Stimulated activated memory B cell treated with anti-CD40 and anti-IgM and Interleukin-4, amounts not matched to agents 10 μg/mL and 1 μg/mL and 100 μg/mL, for 72 hours (primary cell): ENCODE data around the gene ART5.

Experiments
- ATAC-seq: fragments of 150-1000 bp; cut with Tn5 transposase; 2 replicates; pipeline ENCODE4 v1.10.0; 2021
- H3K27ac Mint-ChIP-seq: one replicate; pipeline ENCODE4 v1.8.0; 2022; ENCODE audit warnings: mild to moderate bottlenecking, mixed read lengths
- H3K27me3 Mint-ChIP-seq: one replicate; pipeline ENCODE4 v1.8.0; 2022; ENCODE audit warnings: mixed read lengths
- H3K36me3 Mint-ChIP-seq: one replicate; pipeline ENCODE4 v1.8.0; 2022; ENCODE audit warnings: mixed read lengths
- H3K4me1 Mint-ChIP-seq: one replicate; pipeline ENCODE4 v1.8.0; 2022; ENCODE audit warnings: mixed read lengths
- H3K4me3 Mint-ChIP-seq: one replicate; pipeline ENCODE4 v1.8.0; 2022; ENCODE audit warnings: mild to moderate bottlenecking, moderate library complexity, mixed read lengths
- H3K9me3 Mint-ChIP-seq: one replicate; pipeline ENCODE4 v1.8.0; 2022; ENCODE audit warnings: mixed read lengths

ART5 gene, protein sequence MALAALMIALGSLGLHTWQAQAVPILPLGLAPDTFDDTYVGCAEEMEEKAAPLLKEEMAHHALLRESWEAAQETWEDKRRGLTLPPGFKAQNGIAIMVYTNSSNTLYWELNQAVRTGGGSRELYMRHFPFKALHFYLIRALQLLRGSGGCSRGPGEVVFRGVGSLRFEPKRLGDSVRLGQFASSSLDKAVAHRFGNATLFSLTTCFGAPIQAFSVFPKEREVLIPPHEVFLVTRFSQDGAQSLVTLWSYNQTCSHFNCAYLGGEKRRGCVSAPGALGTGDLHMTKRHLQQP

DNA sequence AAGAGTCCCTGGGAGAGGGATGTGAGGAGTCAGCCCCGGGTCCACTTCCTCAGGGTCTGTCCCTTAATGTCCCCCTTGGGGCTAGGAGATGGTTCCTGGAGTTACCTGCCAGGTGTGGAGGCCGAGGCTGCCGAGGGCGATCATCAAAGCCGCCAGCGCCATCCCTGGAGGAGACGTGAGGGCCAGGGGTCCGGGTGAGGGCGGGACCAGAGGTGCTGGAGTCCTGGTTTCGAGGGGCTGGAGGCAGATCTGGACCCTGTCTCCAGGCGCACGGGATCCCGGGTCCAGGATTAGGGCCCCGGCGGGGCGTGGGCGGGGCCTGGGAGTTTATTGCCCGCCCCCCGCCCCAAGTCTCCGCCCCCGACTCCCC, at the start of gene ART5:
ART5 (minus strand) TSS at position 292 of the 370 bp plus-strand sequence; CDS start at position 162, 130 bp downstream.
- no peak for ATAC-seq
- Mint-ChIP-seq H3K4me1 (peaks cover 7% of the 10 kb centered on the region), H3K4me3 (peak within 1 kb of the TSS; percentile 64), H3K9me3 (peaks cover 2% of the 10 kb centered on the region), H3K36me3 (no peaks in the 10 kb centered on the region), H3K27ac (peak within 1 kb of the TSS; percentile 45), H3K27me3 (peaks cover 90% of the 10 kb centered on the region)

DNA sequence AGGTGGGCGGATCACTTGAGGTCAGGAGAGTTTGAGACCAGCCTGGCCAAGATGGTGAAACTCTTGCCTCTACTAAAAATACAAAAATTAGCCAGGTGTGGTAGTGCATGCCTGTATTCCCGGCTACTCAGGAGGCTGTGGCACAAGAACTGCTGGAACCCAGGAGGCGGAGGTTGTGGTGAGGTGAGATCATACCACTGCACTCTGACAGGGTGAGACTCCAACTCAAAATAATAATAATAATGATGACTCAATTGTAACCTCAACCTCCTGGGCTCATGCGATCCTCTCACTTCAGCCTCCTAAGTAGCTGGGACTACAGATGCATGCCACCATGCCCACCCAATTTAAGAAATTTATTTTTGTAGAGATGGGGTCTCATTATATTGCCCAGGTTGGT, 45.0 kb upstream of the ART5 start:
- Mint-ChIP-seq H3K36me3 (peaks cover 51% of the 10 kb centered on the region), H3K4me1 (no peaks in the 10 kb centered on the region), H3K27ac (no peak overlapping the region), H3K27me3 (no peaks in the 10 kb centered on the region), H3K4me3 (no peak overlapping the region), H3K9me3 (no peaks in the 10 kb centered on the region)
- ATAC-seq = no peak

DNA sequence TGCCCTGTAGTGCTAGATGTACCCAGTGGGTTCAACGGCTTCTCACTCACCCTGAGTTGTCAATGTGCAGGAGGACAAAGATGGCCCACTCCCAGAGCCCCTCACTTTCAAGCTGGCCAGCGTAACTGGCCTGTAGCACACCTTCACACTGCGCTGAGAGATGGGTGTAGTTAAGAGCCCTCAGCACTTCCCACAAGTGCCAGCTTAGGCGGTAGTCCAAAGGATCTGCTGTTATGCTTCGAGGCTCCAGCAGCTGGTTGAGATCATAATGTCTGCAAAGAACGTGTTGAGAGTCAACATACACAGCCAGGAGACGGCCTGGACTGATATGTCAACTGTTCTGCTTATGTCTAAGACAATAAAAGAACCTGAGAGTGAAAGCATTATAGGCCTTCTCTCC, 44.1 kb upstream of the ART5 start:
- H3K9me3 Mint-ChIP-seq = no peaks in the 10 kb centered on the region
- no peak overlapping the region for H3K4me3 Mint-ChIP-seq
- no peak overlapping the region for H3K27ac Mint-ChIP-seq
- peaks cover 55% of the 10 kb centered on the region for H3K36me3 Mint-ChIP-seq
- no peaks in the 10 kb centered on the region for H3K27me3 Mint-ChIP-seq
- ATAC-seq = no peak
- H3K4me1 Mint-ChIP-seq = no peaks in the 10 kb centered on the region

DNA sequence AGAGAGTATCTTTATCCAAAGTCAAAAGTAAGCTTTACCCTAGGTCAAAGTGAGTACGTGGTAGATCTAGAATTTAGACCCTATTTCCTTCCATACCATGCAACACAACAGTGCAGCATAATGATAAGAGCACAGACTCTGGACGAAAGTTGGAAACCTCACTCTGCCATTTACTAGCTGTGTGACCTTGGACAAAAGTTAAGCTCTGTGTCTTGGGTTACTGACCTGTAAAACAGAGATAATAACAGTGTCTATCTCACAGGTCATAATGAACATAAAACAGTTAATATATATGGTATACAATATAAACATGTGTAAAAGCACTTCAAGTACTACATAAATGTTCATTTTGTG, 43.0 kb upstream of the ART5 start:
- H3K4me3 Mint-ChIP-seq = no peak overlapping the region
- no peaks in the 10 kb centered on the region for H3K9me3 Mint-ChIP-seq
- H3K27me3 Mint-ChIP-seq = no peaks in the 10 kb centered on the region
- H3K27ac Mint-ChIP-seq = no peak overlapping the region
- no peak for ATAC-seq
- peaks cover 63% of the 10 kb centered on the region for H3K36me3 Mint-ChIP-seq
- no peaks in the 10 kb centered on the region for H3K4me1 Mint-ChIP-seq

DNA sequence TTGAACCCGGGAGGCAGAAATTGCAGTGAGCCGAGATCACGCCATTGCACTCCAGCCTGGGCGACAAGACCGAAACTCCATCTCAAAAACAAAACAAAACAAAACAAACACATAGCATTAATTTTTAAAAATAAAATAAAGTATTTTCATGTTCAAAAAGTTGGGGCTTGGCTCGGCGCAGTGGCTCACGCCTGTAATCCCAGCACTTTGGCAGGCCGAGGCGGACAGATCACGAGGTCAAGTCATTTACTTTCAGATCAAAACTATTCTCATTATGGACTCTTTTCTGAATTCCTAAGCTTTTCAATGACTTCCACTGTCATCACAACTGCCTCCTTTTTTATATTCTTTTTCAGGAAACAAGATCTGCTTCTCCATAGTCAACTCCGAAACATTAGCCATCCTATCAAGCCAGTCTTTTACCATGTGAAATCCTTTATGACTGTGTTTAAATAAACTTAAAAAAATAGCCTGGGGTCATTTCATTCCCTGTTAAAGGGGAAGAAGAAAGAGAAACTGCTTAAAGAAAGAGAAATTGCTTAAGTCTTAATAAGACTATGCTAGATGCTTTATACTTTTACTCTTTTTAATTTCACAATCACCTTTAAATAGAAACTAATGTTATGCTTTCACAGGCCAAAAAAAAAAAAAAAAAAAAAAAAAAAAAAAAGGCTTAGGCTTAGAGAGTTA, 42.5 kb upstream of the ART5 start:
- no peak overlapping the region for H3K27ac Mint-ChIP-seq
- H3K4me3 Mint-ChIP-seq = no peak overlapping the region
- H3K36me3 Mint-ChIP-seq = peaks cover 69% of the 10 kb centered on the region
- H3K27me3 Mint-ChIP-seq = no peaks in the 10 kb centered on the region
- no peak for ATAC-seq
- no peaks in the 10 kb centered on the region for H3K9me3 Mint-ChIP-seq
- no peaks in the 10 kb centered on the region for H3K4me1 Mint-ChIP-seq

DNA sequence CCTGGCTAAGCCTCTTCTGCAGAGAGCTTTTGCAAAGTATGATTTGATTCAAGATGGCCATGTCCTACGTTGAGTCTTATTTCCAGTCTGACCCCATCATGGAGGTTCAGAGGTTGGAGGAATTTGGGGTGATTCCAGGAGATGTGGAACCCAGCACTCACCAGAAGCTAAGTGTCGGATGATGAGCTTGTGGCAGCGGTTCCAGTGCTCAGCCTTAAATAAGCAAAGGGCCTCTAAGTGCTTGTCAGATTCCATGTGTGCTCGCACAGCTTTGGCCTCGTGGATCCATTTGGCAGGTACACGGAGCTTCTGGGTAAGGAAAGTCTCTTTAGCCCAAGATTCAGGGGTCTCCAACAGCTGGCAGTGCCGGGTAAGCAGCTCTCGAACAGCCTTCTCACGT, 41.2 kb upstream of the ART5 start:
- Mint-ChIP-seq H3K4me1 (no peaks in the 10 kb centered on the region), H3K9me3 (no peaks in the 10 kb centered on the region), H3K36me3 (peaks cover 74% of the 10 kb centered on the region), H3K27me3 (no peaks in the 10 kb centered on the region), H3K4me3 (no peak overlapping the region), H3K27ac (no peak overlapping the region)
- no peak for ATAC-seq

DNA sequence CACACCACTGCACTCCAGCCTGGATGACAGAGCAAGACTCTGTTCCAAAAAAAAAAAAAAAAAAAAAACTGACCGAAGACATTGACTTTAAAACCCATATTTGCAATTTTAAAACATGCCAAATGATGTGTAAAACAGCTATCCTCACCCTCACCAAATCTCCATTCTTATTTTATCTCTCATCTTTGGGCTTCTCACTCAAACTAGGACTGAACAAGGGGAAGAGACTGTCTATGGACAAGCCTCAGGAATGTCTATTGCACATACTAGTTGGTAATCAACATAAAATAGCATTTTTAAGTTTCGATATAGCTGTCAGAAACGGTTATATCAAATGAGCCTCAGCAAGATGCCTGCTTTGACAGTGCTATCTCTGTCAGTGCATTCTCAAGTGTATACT, 37.3 kb upstream of the ART5 start:
- Mint-ChIP-seq H3K27me3 (no peaks in the 10 kb centered on the region), H3K27ac (no peak overlapping the region), H3K36me3 (peaks cover 79% of the 10 kb centered on the region), H3K4me1 (no peaks in the 10 kb centered on the region), H3K9me3 (no peaks in the 10 kb centered on the region), H3K4me3 (no peak overlapping the region)
- ATAC-seq = no peak

DNA sequence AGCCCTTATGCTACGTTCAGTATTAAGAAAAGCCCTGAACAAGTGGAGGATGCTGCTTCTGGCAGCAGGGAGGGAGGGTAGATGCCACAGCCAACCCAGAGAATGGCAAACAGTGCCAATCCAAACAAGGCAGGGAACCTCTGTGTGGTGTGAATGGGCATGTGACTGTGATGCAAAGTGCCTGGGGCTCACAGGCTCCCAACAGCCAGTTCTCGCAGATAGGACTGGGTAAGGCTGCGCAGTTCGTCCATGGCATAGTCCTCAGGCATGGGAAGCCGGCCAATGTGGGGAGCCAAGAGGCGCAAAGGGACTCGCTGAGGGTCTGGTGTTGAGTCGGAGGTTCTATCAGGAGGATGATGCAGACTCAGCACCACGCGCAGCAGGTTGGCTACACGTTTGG, 34.2 kb upstream of the ART5 start:
- Mint-ChIP-seq H3K27me3 (no peaks in the 10 kb centered on the region), H3K9me3 (no peaks in the 10 kb centered on the region), H3K4me1 (no peaks in the 10 kb centered on the region), H3K36me3 (peaks cover 78% of the 10 kb centered on the region), H3K27ac (no peak overlapping the region), H3K4me3 (no peak overlapping the region)
- no peak for ATAC-seq

DNA sequence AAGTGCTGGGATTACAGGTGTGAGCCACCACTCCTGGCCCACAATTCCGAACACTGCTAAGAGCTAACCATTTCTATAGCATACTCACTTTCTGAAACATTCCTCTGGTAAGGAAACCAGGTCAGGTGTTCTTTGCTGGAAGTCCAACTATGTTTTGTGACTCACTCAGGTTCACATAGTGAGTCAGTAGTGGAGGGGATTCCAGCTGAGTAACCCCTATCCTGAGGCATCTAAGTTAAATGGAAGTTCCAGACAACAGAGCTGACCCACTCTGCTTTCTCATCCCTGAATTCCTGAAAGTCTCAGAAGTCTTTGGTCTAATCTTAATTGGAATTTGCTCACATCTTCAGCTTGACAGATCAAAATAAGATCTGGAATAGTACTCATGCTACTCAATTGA, 32.4 kb upstream of the ART5 start:
- H3K4me3 Mint-ChIP-seq = no peak overlapping the region
- no peak for ATAC-seq
- H3K9me3 Mint-ChIP-seq = no peaks in the 10 kb centered on the region
- H3K27me3 Mint-ChIP-seq = no peaks in the 10 kb centered on the region
- peaks cover 81% of the 10 kb centered on the region for H3K36me3 Mint-ChIP-seq
- H3K27ac Mint-ChIP-seq = no peak overlapping the region
- no peaks in the 10 kb centered on the region for H3K4me1 Mint-ChIP-seq

DNA sequence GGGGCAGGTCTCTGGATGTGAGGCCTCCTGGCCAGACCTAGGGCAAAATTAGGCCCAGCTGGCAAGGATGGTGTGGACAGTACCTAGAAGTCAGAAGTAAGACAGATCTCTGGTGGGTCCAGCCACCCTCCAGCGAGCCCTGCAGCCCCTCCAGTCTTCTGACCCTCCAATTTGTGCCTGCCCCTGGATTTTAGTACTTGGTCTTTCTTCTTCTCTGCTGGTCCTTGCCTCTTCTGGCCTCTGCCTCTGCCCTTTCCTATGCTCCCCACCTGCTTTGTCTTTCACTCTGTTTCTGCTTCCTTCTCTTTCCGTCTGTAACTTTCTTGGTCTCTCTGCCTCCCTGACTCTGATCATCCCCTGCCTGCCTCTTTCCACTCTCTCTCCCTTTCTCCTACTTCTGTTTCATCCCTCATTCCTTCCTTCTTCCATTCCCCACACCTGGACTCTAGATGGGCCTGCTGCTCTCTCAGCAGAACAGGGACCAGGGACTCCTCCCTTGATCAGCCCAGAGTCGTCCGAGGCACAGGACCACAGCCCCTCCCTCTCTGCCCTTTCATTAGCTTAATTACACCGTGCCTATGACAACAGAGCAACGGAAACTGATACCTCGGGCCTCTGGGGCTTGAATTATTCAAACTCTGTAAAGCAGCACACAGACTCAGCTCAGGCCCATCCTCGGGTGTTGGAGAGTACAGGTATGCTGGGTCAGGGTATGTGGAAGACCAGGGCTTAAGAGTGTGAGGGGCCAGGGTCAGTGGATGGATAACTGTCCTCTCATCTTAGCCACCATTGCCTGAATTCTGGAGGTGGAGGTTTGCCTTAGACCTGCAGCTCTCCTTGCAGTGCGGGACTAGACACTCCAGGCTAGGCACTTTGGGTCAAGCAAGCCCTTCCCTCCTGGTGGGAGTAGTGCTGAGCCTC, 29.8 kb upstream of the ART5 start, which contains the start of gene CHRNA10:
CHRNA10 (minus strand) TSS at position 51 of the 921 bp plus-strand sequence. CDS start 72 bp downstream, outside the sequence.
- Mint-ChIP-seq H3K4me3 (no peak within 1 kb of the TSS), H3K27ac (no peak within 1 kb of the TSS), H3K9me3 (no peaks in the 10 kb centered on the region), H3K27me3 (no peaks in the 10 kb centered on the region), H3K4me1 (no peaks in the 10 kb centered on the region), H3K36me3 (peaks cover 67% of the 10 kb centered on the region)
- ATAC-seq = no peak

DNA sequence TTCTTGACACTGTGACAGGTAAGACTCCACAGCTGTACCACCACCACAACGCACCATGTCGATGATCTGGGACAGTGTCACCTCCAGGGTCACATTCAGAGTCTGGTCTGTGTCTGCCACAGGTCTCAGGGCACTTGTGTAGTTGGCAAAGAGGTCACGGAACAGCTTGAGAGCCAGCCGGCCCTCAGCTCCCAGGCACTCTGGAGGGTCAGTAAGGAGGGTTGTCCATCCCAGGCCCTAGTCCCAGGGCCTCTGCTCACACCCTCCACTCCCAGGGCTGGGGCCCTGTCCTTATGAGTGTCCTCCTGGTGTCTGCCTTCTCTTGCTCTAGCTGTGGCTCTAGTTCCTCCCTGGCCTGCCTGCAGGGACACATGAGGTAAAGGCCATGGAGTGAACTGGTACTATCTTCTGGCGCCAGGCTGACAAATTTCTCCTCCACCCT, 28.0 kb upstream of the ART5 start:
- H3K36me3 Mint-ChIP-seq = peaks cover 69% of the 10 kb centered on the region
- no peak for ATAC-seq
- no peaks in the 10 kb centered on the region for H3K9me3 Mint-ChIP-seq
- no peaks in the 10 kb centered on the region for H3K27me3 Mint-ChIP-seq
- no peak overlapping the region for H3K4me3 Mint-ChIP-seq
- no peaks in the 10 kb centered on the region for H3K4me1 Mint-ChIP-seq
- H3K27ac Mint-ChIP-seq = no peak overlapping the region

DNA sequence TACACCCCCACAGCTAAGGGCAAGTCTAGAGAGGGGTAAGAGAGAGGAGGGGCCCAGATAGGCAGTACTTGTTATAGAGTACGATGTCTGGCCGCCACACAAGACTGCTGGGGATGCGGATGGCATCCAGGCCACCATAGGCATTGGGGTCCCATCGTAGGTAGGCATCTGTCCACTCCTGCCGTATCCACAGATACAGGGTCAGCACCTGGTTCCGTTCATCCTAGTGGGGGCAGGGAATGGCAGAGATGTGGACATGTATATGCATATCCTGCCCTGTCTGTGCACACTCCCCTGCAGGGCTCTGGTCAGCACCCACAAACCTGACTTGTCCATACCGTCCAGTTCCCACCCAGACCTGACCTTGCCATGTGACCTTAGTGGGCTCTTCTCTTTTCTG, 27.3 kb upstream of the ART5 start:
- H3K27ac Mint-ChIP-seq = no peak overlapping the region
- H3K4me3 Mint-ChIP-seq = no peak overlapping the region
- H3K4me1 Mint-ChIP-seq = no peaks in the 10 kb centered on the region
- H3K27me3 Mint-ChIP-seq = no peaks in the 10 kb centered on the region
- peak; percentile 9 for ATAC-seq
- no peaks in the 10 kb centered on the region for H3K9me3 Mint-ChIP-seq
- peaks cover 68% of the 10 kb centered on the region for H3K36me3 Mint-ChIP-seq

DNA sequence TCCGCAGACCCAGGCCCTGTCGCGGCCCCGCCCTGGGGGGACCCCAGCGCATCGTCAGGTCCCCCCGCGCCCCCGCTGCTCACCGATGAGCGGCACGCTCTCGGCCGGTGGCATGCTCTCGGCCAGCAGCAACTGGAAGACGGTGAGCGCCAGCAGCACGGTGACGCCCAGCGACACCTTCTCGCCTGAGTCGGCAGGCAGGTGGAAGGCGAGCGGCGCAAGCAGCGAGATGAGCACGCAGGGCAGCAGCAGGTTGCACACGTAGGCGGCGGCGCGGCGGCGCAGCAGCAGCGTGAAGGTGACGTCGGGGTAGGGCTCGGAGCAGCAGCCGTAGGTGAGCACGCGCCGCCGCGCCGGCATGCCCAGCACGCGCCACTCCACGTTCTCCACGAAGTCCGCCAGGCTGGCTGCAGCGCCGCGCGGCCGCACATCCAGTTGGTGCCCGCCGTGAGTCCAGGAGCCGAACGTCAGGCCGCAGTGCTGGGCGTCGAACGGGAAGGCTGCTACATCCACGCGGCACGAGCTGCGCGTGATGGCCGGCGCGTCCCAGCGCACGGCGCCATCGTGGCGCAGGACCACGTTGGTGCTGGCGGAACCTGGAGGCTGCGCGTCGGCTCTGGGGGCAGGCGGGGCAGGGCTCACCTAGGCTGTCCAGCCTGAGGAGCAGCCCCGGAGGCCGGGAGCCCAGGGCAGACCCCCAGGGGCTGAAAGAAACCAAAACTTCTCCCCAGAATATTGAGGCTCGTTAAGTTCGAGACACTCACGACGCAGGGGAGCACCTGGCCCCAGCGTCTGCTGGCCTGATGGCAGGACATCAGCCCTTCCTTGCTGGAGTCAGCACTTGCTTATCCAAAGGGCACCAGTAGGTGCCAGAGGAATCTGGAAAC, 25.6 kb upstream of the ART5 start:
- H3K36me3 Mint-ChIP-seq = peaks cover 66% of the 10 kb centered on the region
- no peaks in the 10 kb centered on the region for H3K27me3 Mint-ChIP-seq
- no peaks in the 10 kb centered on the region for H3K4me1 Mint-ChIP-seq
- no peak for ATAC-seq
- H3K4me3 Mint-ChIP-seq = no peak overlapping the region
- H3K27ac Mint-ChIP-seq = no peak overlapping the region
- H3K9me3 Mint-ChIP-seq = peaks cover 3% of the 10 kb centered on the region

DNA sequence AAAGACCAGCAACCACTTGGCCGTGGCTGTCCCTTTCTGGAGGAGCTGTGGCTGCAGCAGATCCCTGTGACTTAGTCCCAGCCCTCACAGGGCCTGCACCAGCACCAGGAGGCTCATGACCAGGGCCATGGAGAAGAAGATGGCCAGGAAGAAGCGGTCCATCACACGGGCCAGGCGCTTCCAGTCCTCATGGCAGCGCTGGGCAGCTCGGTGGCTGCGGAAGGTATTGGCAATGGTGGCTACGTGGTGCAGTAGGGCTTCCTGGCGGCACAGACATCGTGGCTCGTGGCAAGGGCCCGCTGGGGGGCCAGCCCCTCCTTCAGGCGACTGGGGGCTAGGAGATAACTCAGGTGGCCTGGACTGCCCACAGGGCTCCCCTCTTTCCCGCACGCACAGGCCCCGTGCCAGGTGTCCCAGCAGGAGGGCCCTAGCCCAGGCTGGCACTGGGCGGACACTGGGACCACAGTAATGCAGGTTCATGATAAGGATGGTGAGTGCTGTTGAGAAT, 24.3 kb upstream of the ART5 start:
- H3K36me3 Mint-ChIP-seq = peaks cover 56% of the 10 kb centered on the region
- H3K27ac Mint-ChIP-seq = no peak overlapping the region
- no peaks in the 10 kb centered on the region for H3K4me1 Mint-ChIP-seq
- no peak overlapping the region for H3K4me3 Mint-ChIP-seq
- peaks cover 3% of the 10 kb centered on the region for H3K9me3 Mint-ChIP-seq
- ATAC-seq = no peak
- no peaks in the 10 kb centered on the region for H3K27me3 Mint-ChIP-seq
